Nephron (organoid): Measurements from ENCODE around the gene PNMA3.
"Not testable (repeated sequence)": the region's sequence is repeated elsewhere in the genome, so short reads cannot be mapped to it uniquely, and the experiment has no call there.

Experiments
- H3K27ac Mint-ChIP-seq, 3 experiments: 2 replicates each; pipeline ENCODE4 v1.8.0; 2020; ENCODE audit warnings: mixed read lengths in 3 of 3, mild to moderate bottlenecking in 2 of 3, moderate library complexity in 1 of 3
- H3K27me3 Mint-ChIP-seq: 2 replicates; pipeline ENCODE4 v1.8.0; 2021; ENCODE audit warnings: low read depth, mild to moderate bottlenecking, moderate library complexity, mixed read lengths
- H3K36me3 Mint-ChIP-seq: 2 replicates; pipeline ENCODE4 v1.8.0; 2020; ENCODE audit warnings: low read depth, mixed read lengths
- H3K4me1 Mint-ChIP-seq: 2 replicates; pipeline ENCODE4 v1.8.0; 2020; ENCODE audit warnings: mixed read lengths
- H3K4me3 Mint-ChIP-seq, 3 experiments: 2 replicates each; pipeline ENCODE4 v1.8.0; 2020; ENCODE audit warnings: mild to moderate bottlenecking in 3 of 3, mixed read lengths in 3 of 3, moderate library complexity in 2 of 3
- H3K9me3 Mint-ChIP-seq: 2 replicates; pipeline ENCODE4 v1.8.0; 2020; ENCODE audit warnings: mixed read lengths
- CTCF ChIP-seq, 3 experiments: fragments of 200-600 bp; sonication (generic); IDR thresholded peaks; one replicate each; pipeline ENCODE4 v1.5.0; 2021; ENCODE audit warnings: antibody characterized with exemption in 3 of 3; ENCODE audit not compliant: unreplicated experiment in 3 of 3

PNMA3 gene

DNA sequence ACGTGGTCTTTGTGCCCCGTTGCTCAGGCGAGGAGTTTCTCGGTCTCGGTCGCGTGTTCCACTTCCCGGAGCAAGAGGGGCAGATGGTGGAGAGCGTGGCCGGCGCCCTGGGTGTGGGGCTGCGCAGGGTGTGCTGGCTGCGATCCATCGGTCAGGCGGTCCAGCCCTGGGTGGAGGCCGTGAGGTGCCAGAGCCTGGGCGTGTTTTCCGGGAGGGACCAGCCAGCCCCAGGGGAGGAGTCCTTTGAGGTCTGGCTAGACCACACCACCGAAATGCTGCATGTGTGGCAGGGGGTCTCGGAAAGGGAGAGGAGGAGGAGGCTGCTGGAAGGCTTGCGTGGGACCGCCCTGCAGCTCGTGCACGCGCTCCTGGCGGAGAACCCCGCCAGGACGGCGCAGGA lies 17.1 kb downstream of the PNMA3 start:
- H3K4me3 Mint-ChIP-seq, H3K9me3 Mint-ChIP-seq, H3K27me3 Mint-ChIP-seq, H3K36me3 Mint-ChIP-seq, H3K4me1 Mint-ChIP-seq, H3K27ac Mint-ChIP-seq: not testable (repeated sequence)

GRCh38 chrX:153074262-153074899 lies 18.1 kb downstream of the PNMA3 start:
- peak overlapping the region; percentile 21 to 67 (median 53) for H3K4me3 Mint-ChIP-seq
- no peaks in the 10 kb centered on the region for H3K4me1 Mint-ChIP-seq
- no peaks in the 10 kb centered on the region for H3K9me3 Mint-ChIP-seq
- no peak for TF ChIP-seq CTCF (IDR thresholded peaks at IDR 0.05; ENCODE audit: unreplicated experiment in 3 of 3)
- H3K36me3 Mint-ChIP-seq: peaks cover 3% of the 10 kb centered on the region
- H3K27me3 Mint-ChIP-seq: no peaks in the 10 kb centered on the region
- H3K27ac Mint-ChIP-seq: peak overlapping the region in 1 of 3 experiments; percentile 41

- Mint-ChIP-seq H3K36me3 (peaks cover 3% of the 10 kb centered on the region), H3K4me1 (no peaks in the 10 kb centered on the region), H3K4me3 (peak overlapping the region; percentile 21 to 67 (median 53)), H3K27me3 (no peaks in the 10 kb centered on the region), H3K9me3 (no peaks in the 10 kb centered on the region), H3K27ac (peak overlapping the region in 1 of 3 experiments; percentile 41)
- no peak for TF ChIP-seq CTCF (IDR thresholded peaks at IDR 0.05; ENCODE audit: unreplicated experiment in 3 of 3)
Observed at GRCh38 chrX:153074935-153075334, 18.7 kb downstream of the PNMA3 start.

DNA sequence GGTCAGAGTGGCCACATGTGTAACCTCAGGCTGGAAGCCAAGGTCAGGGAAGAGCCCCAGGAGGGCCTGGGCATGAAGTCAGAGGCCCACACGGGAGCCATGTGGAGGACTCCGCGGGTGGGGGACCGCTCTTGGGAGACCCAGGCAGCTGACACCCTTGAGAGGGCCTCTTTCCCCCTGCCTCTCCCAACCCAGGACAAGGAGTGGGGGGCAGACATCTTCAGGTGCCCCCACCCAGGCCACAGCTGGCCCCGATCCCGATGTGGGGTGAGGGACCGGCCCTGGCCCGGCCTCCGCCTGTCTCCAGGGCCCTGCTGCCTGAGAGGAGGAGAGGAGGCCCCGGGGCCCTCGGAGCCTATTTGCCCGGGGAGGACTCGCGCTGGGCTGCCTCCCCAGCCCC lies 19.1 kb downstream of the PNMA3 start:
- Mint-ChIP-seq H3K36me3 (peaks cover 3% of the 10 kb centered on the region), H3K27me3 (no peaks in the 10 kb centered on the region), H3K4me3 (no peak overlapping the region), H3K27ac (no peak overlapping the region), H3K9me3 (no peaks in the 10 kb centered on the region), H3K4me1 (no peaks in the 10 kb centered on the region)
- TF ChIP-seq CTCF (IDR thresholded peaks at IDR 0.05; ENCODE audit: unreplicated experiment in 3 of 3): no peak

- H3K36me3 Mint-ChIP-seq, H3K27me3 Mint-ChIP-seq, H3K4me3 Mint-ChIP-seq, H3K27ac Mint-ChIP-seq, H3K4me1 Mint-ChIP-seq, H3K9me3 Mint-ChIP-seq: not testable (repeated sequence)
Observed at GRCh38 chrX:153077437-153078135, 21.3 kb downstream of the PNMA3 start.

DNA sequence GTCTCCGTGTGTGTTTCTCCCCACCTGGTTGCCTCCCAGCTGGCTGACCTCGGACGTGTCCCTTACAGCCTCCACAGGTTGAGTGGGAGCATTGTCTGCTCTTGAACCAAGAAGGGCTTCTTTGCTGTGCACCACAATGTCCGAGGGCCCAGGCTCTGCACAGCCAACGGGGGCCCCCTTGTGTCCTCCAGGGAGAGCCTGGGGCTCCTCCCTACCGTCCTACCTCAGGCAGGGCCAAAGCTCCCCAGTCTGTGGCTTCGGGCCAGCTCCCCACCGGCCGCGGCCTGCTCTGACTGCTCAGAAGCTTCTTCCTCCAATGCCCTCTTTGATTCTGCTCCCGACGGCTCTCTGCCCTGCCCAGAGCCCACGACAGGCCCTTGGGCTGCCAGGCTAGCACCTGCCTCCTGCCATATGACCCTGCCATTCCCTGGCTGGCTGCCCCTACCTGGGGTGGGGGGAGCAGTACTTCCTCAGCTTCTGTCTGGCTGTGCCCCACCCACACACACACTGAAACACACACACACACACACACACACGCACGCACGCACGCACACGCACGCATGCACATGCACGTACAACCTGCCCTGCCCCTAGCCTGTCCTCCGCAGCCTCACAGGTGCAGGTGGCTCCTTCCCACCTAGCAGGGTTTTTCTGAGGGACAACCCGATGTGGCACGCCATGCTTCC lies 27.1 kb downstream of the PNMA3 start:
- H3K27me3 Mint-ChIP-seq, H3K27ac Mint-ChIP-seq: not testable (repeated sequence)

GRCh38 chrX:153102418-153102817 lies 46.1 kb downstream of the PNMA3 start:
- no peak for TF ChIP-seq CTCF (IDR thresholded peaks at IDR 0.05; ENCODE audit: unreplicated experiment in 3 of 3)
- H3K36me3 Mint-ChIP-seq: no peaks in the 10 kb centered on the region
- H3K27me3 Mint-ChIP-seq: no peaks in the 10 kb centered on the region
- no peak overlapping the region for H3K4me3 Mint-ChIP-seq
- no peaks in the 10 kb centered on the region for H3K4me1 Mint-ChIP-seq
- H3K9me3 Mint-ChIP-seq: peaks cover 34% of the 10 kb centered on the region
- no peak overlapping the region for H3K27ac Mint-ChIP-seq

More for the DNA sequence above, 27.1 kb downstream of the PNMA3 start:
- not testable (repeated sequence) for H3K4me3 Mint-ChIP-seq, H3K4me1 Mint-ChIP-seq, H3K9me3 Mint-ChIP-seq, H3K36me3 Mint-ChIP-seq

DNA sequence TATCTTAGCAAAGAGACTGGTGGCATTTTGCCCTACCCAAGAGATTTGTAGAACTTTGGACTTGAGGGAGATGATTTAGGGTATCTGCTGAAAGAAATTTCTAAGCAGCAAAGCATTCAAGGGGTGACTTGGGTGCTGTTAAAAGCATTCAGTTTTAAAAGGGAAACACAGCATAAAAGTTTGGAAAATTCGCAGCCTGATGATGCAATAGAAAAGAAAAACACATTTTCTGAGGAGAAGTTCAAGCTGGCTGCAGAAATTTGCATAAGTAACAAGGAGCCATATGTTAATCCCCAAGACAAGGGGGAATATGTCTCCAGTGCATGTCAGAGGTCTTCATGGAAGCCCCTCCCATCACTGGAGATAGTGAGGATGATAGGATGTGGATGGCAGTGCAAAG lies 48.7 kb downstream of the PNMA3 start:
- not testable (repeated sequence) for H3K4me1 Mint-ChIP-seq, H3K36me3 Mint-ChIP-seq, H3K27ac Mint-ChIP-seq, H3K4me3 Mint-ChIP-seq, H3K27me3 Mint-ChIP-seq
- peaks cover 34% of the 10 kb centered on the region for H3K9me3 Mint-ChIP-seq

DNA sequence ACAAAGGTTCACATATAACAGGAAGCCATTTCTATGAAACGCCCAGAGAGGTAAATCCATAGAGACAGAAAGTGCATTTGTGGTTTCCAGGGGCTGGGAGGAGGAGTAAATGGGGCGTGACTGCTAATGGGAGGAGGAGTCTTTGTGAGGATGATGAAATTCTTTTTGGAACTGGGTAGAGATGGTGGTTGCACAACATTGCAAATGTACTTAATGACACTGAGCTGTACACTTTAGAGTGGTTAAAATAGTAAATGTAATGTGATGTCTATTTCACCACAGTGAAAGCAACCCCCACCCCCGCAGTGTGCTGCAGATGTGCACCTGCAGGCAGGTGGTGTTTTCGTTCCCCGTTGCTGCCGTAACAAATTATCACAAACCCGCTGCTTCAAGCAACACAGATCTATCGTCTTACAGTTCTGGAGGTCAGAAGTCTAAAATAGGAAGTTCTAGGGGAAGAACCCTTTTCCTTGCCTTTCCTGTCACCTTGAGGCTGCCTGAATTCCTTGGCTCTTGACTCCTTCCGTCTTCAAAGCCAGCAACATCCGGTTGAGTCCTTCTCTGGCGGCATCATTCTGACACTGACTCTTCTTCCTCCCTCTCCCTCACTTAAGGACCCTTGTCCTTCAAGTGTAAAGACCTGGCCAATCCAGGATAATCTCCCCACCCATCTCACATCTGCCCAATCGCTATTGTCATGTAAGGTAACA lies 50.0 kb downstream of the PNMA3 start:
- not testable (repeated sequence) for H3K27me3 Mint-ChIP-seq, H3K4me1 Mint-ChIP-seq, H3K27ac Mint-ChIP-seq, H3K36me3 Mint-ChIP-seq, H3K4me3 Mint-ChIP-seq
- H3K9me3 Mint-ChIP-seq: peaks cover 30% of the 10 kb centered on the region
